GM19438 (cell line): ENCODE measurements around the gene RAC2.

Experiments used
- ATAC-seq: cut with Tn5 transposase; IDR thresholded peaks from one replicate; pipeline ENCODE4 v1.9.1; 2021; ENCODE audit warnings: low read depth; ENCODE audit not compliant: unreplicated experiment

RAC2 gene

GRCh38 chr22:37244114-37244921 lies at the start of gene RAC2:
Gene RAC2 (minus strand): TSS chr22:37244269. CDS start chr22:37244148, 121 bp downstream.
- peak; percentile 44 for ATAC-seq

- ATAC-seq: no peak
These were observed 49.1 kb upstream of the RAC2 start for GRCh38 chr22:37293172-37293571.

GRCh38 chr22:37292641-37293040 lies 48.6 kb upstream of the RAC2 start:
- no peak for ATAC-seq

GRCh38 chr22:37291559-37292298 lies 47.7 kb upstream of the RAC2 start:
- ATAC-seq: no peak

- ATAC-seq: no peak
These were observed 46.7 kb upstream of the RAC2 start for GRCh38 chr22:37290737-37291136.

GRCh38 chr22:37289156-37289735 lies 45.2 kb upstream of the RAC2 start:
- ATAC-seq: no peak

- ATAC-seq: no peak
These were observed 44.5 kb upstream of the RAC2 start for GRCh38 chr22:37288521-37288920.

- ATAC-seq: no peak
These were observed 43.5 kb upstream of the RAC2 start for GRCh38 chr22:37287550-37287951.

GRCh38 chr22:37285937-37286336 lies 41.9 kb upstream of the RAC2 start:
- no peak for ATAC-seq

- ATAC-seq: no peak
These were observed 40.8 kb upstream of the RAC2 start for GRCh38 chr22:37284805-37285355.

GRCh38 chr22:37284126-37284804 lies 40.2 kb upstream of the RAC2 start:
- no peak for ATAC-seq

- ATAC-seq: no peak
These were observed 39.4 kb upstream of the RAC2 start for GRCh38 chr22:37283393-37283937.

- no peak for ATAC-seq
These were observed 38.3 kb upstream of the RAC2 start, which contains the start of gene CYTH4 for GRCh38 chr22:37282385-37282677. Gene CYTH4 (plus strand): TSS chr22:37282508. CDS start chr22:37282570, 62 bp downstream.

GRCh38 chr22:37281646-37282384 lies 37.7 kb upstream of the RAC2 start:
- ATAC-seq: no peak

GRCh38 chr22:37281195-37281594 lies 37.1 kb upstream of the RAC2 start:
- no peak for ATAC-seq

- ATAC-seq: no peak
These were observed 36.6 kb upstream of the RAC2 start for GRCh38 chr22:37280718-37281117.

GRCh38 chr22:37279331-37280181 lies 35.5 kb upstream of the RAC2 start:
- no peak for ATAC-seq

GRCh38 chr22:37278261-37278660 lies 34.2 kb upstream of the RAC2 start:
- ATAC-seq: no peak

- ATAC-seq: no peak
These were observed 33.3 kb upstream of the RAC2 start for GRCh38 chr22:37277384-37277783.
